Fibroblast of lung (primary cell): ENCODE data around the gene OBSCN. TPM values are rescaled to one million over a fixed set of nuclear protein-coding genes. Genes with fewer than 3 reads are reported as not detected.

Experiments used
- DNase-seq, 2 donors: peaks; one replicate each; pipeline versions ENCODE4 v3.0.0 to v3.0.0-alpha.2; 2010; ENCODE audit warnings: low read depth in 2 of 2
- H2AFZ ChIP-seq: 2 replicates; pipeline ENCODE4 v1.5.1; 2012; ENCODE audit warnings: low read length, control low read depth, inconsistent platforms
- H3K27ac ChIP-seq: 2 replicates; pipeline ENCODE4 v1.5.1; 2011; ENCODE audit warnings: low read length, control low read depth; ENCODE audit not compliant: insufficient read depth
- H3K27me3 ChIP-seq: 2 replicates; pipeline ENCODE4 v1.5.1; 2011; ENCODE audit warnings: mild to moderate bottlenecking, low read length; ENCODE audit not compliant: control insufficient read depth, insufficient read depth
- H3K36me3 ChIP-seq: 2 replicates; pipeline ENCODE4 v1.5.1; 2011; ENCODE audit warnings: low read length; ENCODE audit not compliant: control insufficient read depth, insufficient read depth
- H3K4me1 ChIP-seq: 2 replicates; pipeline ENCODE4 v1.5.1; 2011; ENCODE audit warnings: low read length; ENCODE audit not compliant: control insufficient read depth, insufficient read depth; ENCODE audit errors: extremely low read depth
- H3K4me2 ChIP-seq: 2 replicates; pipeline ENCODE4 v1.5.1; 2011; ENCODE audit warnings: low read length, control low read depth; ENCODE audit not compliant: insufficient read depth; ENCODE audit errors: extremely low read depth
- H3K4me3 ChIP-seq, 4 experiments: fragments of 200-600 bp in 1 of 4; sonication (generic) in 1 of 4; replicated peaks in 1 of 4; 2 replicates each; pipeline ENCODE4 v1.5.1; 2011 to 2016; ENCODE audit warnings: low read length in 4 of 4, low read depth in 3 of 4, mild to moderate bottlenecking in 3 of 4, control low read depth in 2 of 4, inconsistent platforms in 1 of 4, mixed read lengths in 1 of 4; ENCODE audit not compliant: insufficient read depth in 1 of 4; ENCODE audit errors: control extremely low read depth in 1 of 4
- H3K79me2 ChIP-seq: 2 replicates; pipeline ENCODE4 v1.5.1; 2012; ENCODE audit warnings: mild to moderate bottlenecking, low read length, inconsistent platforms; ENCODE audit not compliant: control insufficient read depth, insufficient read depth
- H3K9ac ChIP-seq: 2 replicates; pipeline ENCODE4 v1.5.1; 2011; ENCODE audit warnings: mild to moderate bottlenecking, low read length, control low read depth; ENCODE audit not compliant: insufficient read depth
- H3K9me3 ChIP-seq: 2 replicates; pipeline ENCODE4 v1.5.1; 2012; ENCODE audit warnings: low read depth, low read length; ENCODE audit not compliant: control insufficient read depth, insufficient read depth
- H4K20me1 ChIP-seq: 2 replicates; pipeline ENCODE4 v1.5.1; 2011; ENCODE audit warnings: low read length; ENCODE audit not compliant: control insufficient read depth, insufficient read depth; ENCODE audit errors: extremely low read depth
- CTCF ChIP-seq, 2 donors: IDR thresholded peaks in 1 of 2; conservative IDR thresholded peaks in 1 of 2; 1 replicate in 1 of 2; 2 replicates in 1 of 2; pipeline ENCODE4 v1.5.1; 2011 to 2012; ENCODE audit warnings: low read length in 2 of 2, control low read depth in 1 of 2, inconsistent platforms in 1 of 2, low read depth in 1 of 2, mild to moderate bottlenecking in 1 of 2
- EZH2 ChIP-seq: IDR thresholded peaks from 2 replicates; pipeline ENCODE4 v1.5.1; 2012; ENCODE audit warnings: low read length, control low read depth, mild to moderate bottlenecking; ENCODE audit errors: missing control alignments
- polyA plus RNA-seq, 2 donors: library from polyadenylated mRNA; depleted of rRNA in 1 of 2; stranded (reverse) in 1 of 2; unstranded in 1 of 2; fragments of >200 nt; gene quantifications; 2 replicates each; pipeline ENCODE4 v1.2.1, GENCODE V29; 2011 to 2012; ENCODE audit warnings: missing spikeins in 1 of 2
- total RNA-seq: library from RNA; depleted of rRNA; stranded (reverse); fragments of >200 nt; gene quantifications from 2 replicates; pipeline ENCODE4 v1.2.1, GENCODE V29; 2014

OBSCN gene
- total and polyA plus RNA-seq, 2 donors (not counting 1 experiment from before 2014, with no cell fraction given) = 0.87 to 16.8 TPM

- Histone ChIP-seq H3K27me3 (no peaks in the 10 kb centered on the region), H3K27ac (no peak overlapping the region), H3K79me2 (no peaks in the 10 kb centered on the region), H3K36me3 (no peaks in the 10 kb centered on the region), H3K4me1 (no peaks in the 10 kb centered on the region), H3K9me3 (no peaks in the 10 kb centered on the region), H3K4me3 (no peak overlapping the region), H3K9ac (no peak overlapping the region), H3K4me2 (no peak overlapping the region), H4K20me1 (no peaks in the 10 kb centered on the region), H2AFZ (no peak overlapping the region)
- no peak for DNase-seq
- TF ChIP-seq CTCF (conservative IDR thresholded peaks at IDR 0.05 in 1 of 2, IDR thresholded peaks at IDR 0.05 in 1 of 2; ENCODE audit: low read depth in 1 of 2, low read length in 2 of 2) (no peak), EZH2 (no peak)
Measured at GRCh38 chr1:228320394-228320793, 112.5 kb downstream of the OBSCN start.

- Histone ChIP-seq H3K79me2 (no peaks in the 10 kb centered on the region), H4K20me1 (no peaks in the 10 kb centered on the region), H3K27me3 (no peaks in the 10 kb centered on the region), H2AFZ (no peak overlapping the region), H3K27ac (no peak overlapping the region), H3K4me3 (no peak overlapping the region), H3K36me3 (no peaks in the 10 kb centered on the region), H3K4me2 (no peak overlapping the region), H3K9me3 (no peaks in the 10 kb centered on the region), H3K9ac (no peak overlapping the region), H3K4me1 (no peaks in the 10 kb centered on the region)
- no peak for TF ChIP-seq CTCF (conservative IDR thresholded peaks at IDR 0.05 in 1 of 2, IDR thresholded peaks at IDR 0.05 in 1 of 2; ENCODE audit: low read depth in 1 of 2, low read length in 2 of 2)
- no peak for TF ChIP-seq EZH2
- no peak for DNase-seq
Measured at GRCh38 chr1:228321435-228321834, 113.6 kb downstream of the OBSCN start.

GRCh38 chr1:228321895-228322294 lies 114.1 kb downstream of the OBSCN start:
- no peak overlapping the region for H3K4me3 ChIP-seq
- TF ChIP-seq CTCF (conservative IDR thresholded peaks at IDR 0.05 in 1 of 2, IDR thresholded peaks at IDR 0.05 in 1 of 2; ENCODE audit: low read depth in 1 of 2, low read length in 2 of 2) (no peak), EZH2 (no peak)
- DNase-seq = no peak
- H3K79me2 ChIP-seq = no peaks in the 10 kb centered on the region
- H3K9ac ChIP-seq = no peak overlapping the region
- H3K9me3 ChIP-seq = no peaks in the 10 kb centered on the region
- no peaks in the 10 kb centered on the region for H4K20me1 ChIP-seq
- no peaks in the 10 kb centered on the region for H3K4me1 ChIP-seq
- no peak overlapping the region for H3K27ac ChIP-seq
- H3K4me2 ChIP-seq = no peak overlapping the region
- H3K36me3 ChIP-seq = no peaks in the 10 kb centered on the region
- H3K27me3 ChIP-seq = no peaks in the 10 kb centered on the region
- no peak overlapping the region for H2AFZ ChIP-seq
